H1 (cell line): ENCODE results near the gene TRIM32. TPM values are rescaled to one million over a fixed set of nuclear protein-coding genes. Genes with fewer than 3 reads are reported as not detected.

ENCODE experiments used
- CTCF ChIA-PET: fragments of 300-600 bp; sonication (Branson Sonifier 250); formaldehyde crosslinking; loops from one replicate; lab custom pipeline; 2021; ENCODE audit not compliant: partially characterized antibody; lab: Charles Lee
- POLR2A ChIA-PET: fragments of 300-600 bp; sonication (Branson Sonifier 250); formaldehyde crosslinking; loops from one replicate; lab custom pipeline; 2021; ENCODE audit warnings: inconsistent platforms; ENCODE audit not compliant: partially characterized antibody; lab: Charles Lee
- DNase-seq, 2 experiments: peaks; one replicate each; pipeline versions ENCODE4 v3.0.0 to v3.0.0-alpha.2; 2010 to 2022; ENCODE audit warnings: low spot score in 2 of 2, low read depth in 1 of 2, mixed read lengths in 1 of 2
- FAIRE-seq: peaks from 2 replicates; lab custom pipeline; 2011; peaks lifted over from hg19 to GRCh38; lab: Jason Lieb, UNC
- H2AFZ ChIP-seq: 2 replicates; pipeline ENCODE4 v1.8.1; 2012; ENCODE audit warnings: low read length, inconsistent platforms
- H2AK5ac ChIP-seq: 2 replicates; pipeline ENCODE4 v1.6.1; 2013; ENCODE audit warnings: low read depth, low read length
- H2BK120ac ChIP-seq: replicated peaks from 2 replicates; pipeline ENCODE3; 2013; ENCODE audit warnings: low read depth, low read length, inconsistent platforms
- H2BK12ac ChIP-seq: 2 replicates; pipeline ENCODE4 v1.6.1; 2013; ENCODE audit warnings: low read depth, low read length
- H2BK15ac ChIP-seq: 2 replicates; pipeline ENCODE4 v1.6.1; 2013; ENCODE audit warnings: low read length
- H2BK20ac ChIP-seq: 2 replicates; pipeline ENCODE4 v1.6.1; 2013; ENCODE audit warnings: low read length
- H2BK5ac ChIP-seq: 2 replicates; pipeline ENCODE4 v1.6.1; 2013; ENCODE audit warnings: low read depth, low read length
- H3K14ac ChIP-seq: 2 replicates; pipeline ENCODE4 v1.6.1; 2013; ENCODE audit warnings: inconsistent platforms; ENCODE audit not compliant: insufficient read length
- H3K18ac ChIP-seq: 2 replicates; pipeline ENCODE4 v1.6.1; 2013; ENCODE audit warnings: low read length; ENCODE audit errors: extremely low read depth
- H3K23ac ChIP-seq: 2 replicates; pipeline ENCODE4 v1.6.1; 2013; ENCODE audit warnings: inconsistent platforms; ENCODE audit not compliant: insufficient read length
- H3K23me2 ChIP-seq: 2 replicates; pipeline ENCODE4 v1.6.1; 2013; ENCODE audit warnings: low read depth, low read length
- H3K27ac ChIP-seq: 2 replicates; pipeline ENCODE4 v1.6.1; 2011; ENCODE audit warnings: low read depth, low read length, inconsistent platforms
- H3K27me3 ChIP-seq, 4 experiments: replicated peaks in 1 of 4; 1 replicate in 1 of 4; 2 replicates in 3 of 4; pipeline versions ENCODE4 v1.6.1 to v1.8.1; 2011 to 2013; ENCODE audit warnings: low read length in 3 of 4, mild to moderate bottlenecking in 3 of 4, inconsistent platforms in 2 of 4, mixed read lengths in 2 of 4, moderate library complexity in 1 of 4; ENCODE audit not compliant: control insufficient read depth in 3 of 4, insufficient read depth in 3 of 4; ENCODE audit errors: extremely low read depth in 1 of 4
- H3K36me3 ChIP-seq, 4 experiments: 2 replicates each; pipeline versions ENCODE4 v1.6.1 to v1.8.1; 2011 to 2013; ENCODE audit warnings: mild to moderate bottlenecking in 4 of 4, low read length in 3 of 4, moderate library complexity in 2 of 4, control low read depth in 1 of 4, inconsistent platforms in 1 of 4; ENCODE audit not compliant: insufficient read depth in 4 of 4, control insufficient read depth in 2 of 4
- H3K4ac ChIP-seq: replicated peaks from 2 replicates; pipeline ENCODE3; 2013; ENCODE audit warnings: low read length, low read depth, mixed read lengths, inconsistent platforms; ENCODE audit not compliant: insufficient read length
- H3K4me1 ChIP-seq, 4 experiments: replicated peaks in 1 of 4; 1 replicate in 1 of 4; 2 replicates in 3 of 4; pipeline versions ENCODE4 v1.6.1 to v1.8.1; 2011 to 2013; ENCODE audit warnings: low read length in 3 of 4, inconsistent platforms in 2 of 4, mixed read lengths in 1 of 4; ENCODE audit not compliant: insufficient read depth in 4 of 4, control insufficient read depth in 3 of 4
- H3K4me2 ChIP-seq, 2 experiments: 2 replicates each; pipeline versions ENCODE4 v1.6.1 to v1.8.1; 2011 to 2013; ENCODE audit warnings: low read depth in 2 of 2, low read length in 2 of 2, control low read depth in 1 of 2, inconsistent platforms in 1 of 2, mild to moderate bottlenecking in 1 of 2; ENCODE audit not compliant: insufficient read depth in 1 of 2
- H3K4me3 ChIP-seq, 4 experiments: fragments of 200-600, 300-600 bp in 1 of 4; sonication (generic), shearing (Covaris generic), sonication (Bioruptor Twin) in 1 of 4; 2 replicates each; pipeline versions ENCODE4 v1.5.1 to v1.8.1; 2011 to 2016; ENCODE audit warnings: low read length in 4 of 4, low read depth in 3 of 4, control low read depth in 2 of 4, inconsistent platforms in 2 of 4, mild to moderate bottlenecking in 2 of 4, mixed read lengths in 1 of 4, moderate library complexity in 1 of 4; ENCODE audit not compliant: insufficient read depth in 2 of 4; ENCODE audit errors: extremely low read depth in 1 of 4
- H3K56ac ChIP-seq: replicated peaks from 2 replicates; pipeline ENCODE3; 2013; ENCODE audit warnings: low read depth, mild to moderate bottlenecking, mixed read lengths, low read length, inconsistent platforms; ENCODE audit not compliant: insufficient read length
- H3K79me1 ChIP-seq: 2 replicates; pipeline ENCODE4 v1.6.1; 2013; ENCODE audit warnings: low read depth, low read length, control low read depth
- H3K79me2 ChIP-seq, 2 experiments: 2 replicates each; pipeline versions ENCODE4 v1.6.1 to v1.8.1; 2012 to 2013; ENCODE audit warnings: low read length in 2 of 2, mild to moderate bottlenecking in 2 of 2, inconsistent platforms in 1 of 2; ENCODE audit not compliant: insufficient read depth in 2 of 2, control insufficient read depth in 1 of 2
- H3K9ac ChIP-seq, 4 experiments: replicated peaks in 1 of 4; 1 replicate in 1 of 4; 2 replicates in 3 of 4; pipeline versions ENCODE4 v1.6.1 to v1.8.1; 2011 to 2013; ENCODE audit warnings: low read depth in 3 of 4, low read length in 3 of 4, control low read depth in 2 of 4, mild to moderate bottlenecking in 2 of 4, moderate library complexity in 2 of 4, inconsistent platforms in 1 of 4; ENCODE audit errors: extremely low read depth in 1 of 4
- H3K9me3 ChIP-seq, 2 experiments: 2 replicates each; pipeline versions ENCODE4 v1.6.1 to v1.8.1; 2012 to 2013; ENCODE audit warnings: mild to moderate bottlenecking in 2 of 2, moderate library complexity in 2 of 2, control low read depth in 1 of 2, inconsistent platforms in 1 of 2, low read depth in 1 of 2, low read length in 1 of 2, mixed read lengths in 1 of 2; ENCODE audit not compliant: insufficient read depth in 2 of 2
- H4K20me1 ChIP-seq, 2 experiments: replicated peaks in 1 of 2; 2 replicates each; pipeline versions ENCODE3 to v1.8.1; 2011 to 2013; ENCODE audit warnings: inconsistent platforms in 2 of 2, low read length in 2 of 2, mild to moderate bottlenecking in 1 of 2; ENCODE audit not compliant: insufficient read depth in 2 of 2, control insufficient read depth in 1 of 2
- H4K5ac ChIP-seq: 2 replicates; pipeline ENCODE4 v1.6.1; 2013; ENCODE audit warnings: low read length, low read depth, mixed read lengths, inconsistent platforms; ENCODE audit not compliant: insufficient read length
- H4K8ac ChIP-seq: 2 replicates; pipeline ENCODE4 v1.8.0; 2013; ENCODE audit warnings: mild to moderate bottlenecking, moderate library complexity, low read length, inconsistent platforms; ENCODE audit not compliant: insufficient read depth; ENCODE audit errors: extremely low read depth
- H4K91ac ChIP-seq: replicated peaks from 2 replicates; pipeline ENCODE3; 2013; ENCODE audit warnings: low read length, mixed read lengths, inconsistent platforms; ENCODE audit not compliant: insufficient read length
- E2F6 ChIP-seq: IDR thresholded peaks from 2 replicates; pipeline ENCODE4 v1.6.1; 2012; ENCODE audit warnings: inconsistent platforms
- EP300 ChIP-seq, 2 experiments: IDR thresholded peaks; 1 replicate in 1 of 2; 2 replicates in 1 of 2; pipeline ENCODE4 v1.6.1; 2011 to 2012; ENCODE audit warnings: low read depth in 2 of 2, low read length in 2 of 2, mild to moderate bottlenecking in 2 of 2, borderline replicate concordance in 1 of 2, inconsistent platforms in 1 of 2, moderate library complexity in 1 of 2
- FOSL1 ChIP-seq: IDR thresholded peaks from 2 replicates; pipeline ENCODE4 v1.6.1; 2011; ENCODE audit warnings: mild to moderate bottlenecking, low read depth, low read length, moderate library complexity; ENCODE audit not compliant: insufficient read depth
- MAFK ChIP-seq: IDR thresholded peaks from 2 replicates; pipeline ENCODE4 v1.6.1; 2012; ENCODE audit warnings: low read depth, mild to moderate bottlenecking, improper control_type of control experiment, low read length
- POU5F1 ChIP-seq: IDR thresholded peaks from 2 replicates; pipeline ENCODE4 v1.6.1; 2011; ENCODE audit warnings: low read depth, mild to moderate bottlenecking, low read length, moderate library complexity
- RXRA ChIP-seq: IDR thresholded peaks from 2 replicates; pipeline ENCODE4 v1.6.1; 2011; ENCODE audit warnings: low read depth, mild to moderate bottlenecking, low read length, moderate library complexity; ENCODE audit not compliant: insufficient read depth
- TEAD4 ChIP-seq: IDR thresholded peaks from 2 replicates; pipeline ENCODE4 v1.6.1; 2012; ENCODE audit warnings: low read depth, low read length, inconsistent platforms, mixed read lengths
- WGBS, 2 experiments: shearing (Covaris generic) in 1 of 2; methylation state at CpG; one replicate each; pipeline versions ENCODE4 v1.1.6 to v1.1.7; 2013 to 2015; ENCODE audit warnings: low lambda C conversion rate in 2 of 2, mixed read lengths in 2 of 2, inconsistent platforms in 1 of 2, low coverage in 1 of 2, missing lambda C conversion rate in 1 of 2; ENCODE audit not compliant: insufficient replicate concordance in 2 of 2, insufficient coverage in 1 of 2, insufficient read length in 1 of 2; ENCODE audit errors: extremely low coverage in 1 of 2, missing lambda C conversion rate in 1 of 2; 5-methylcytosine and 5-hydroxymethylcytosine counted together
- polyA plus RNA-seq, 7 experiments: library from polyadenylated mRNA; depleted of rRNA in 3 of 7; stranded (reverse) in 5 of 7; unstranded in 2 of 7; fragments of >200 nt in 5 of 7; fragments of 200-250 nt in 2 of 7; gene quantifications; 1 replicate in 5 of 7; 2 replicates in 1 of 7; 4 replicates in 1 of 7; pipeline versions ENCODE4 v1.2.1 to v1.2.3, GENCODE V29; 2011 to 2013; ENCODE audit warnings: missing spikeins in 2 of 7, mixed read lengths in 2 of 7
- total RNA-seq: library from RNA; stranded (reverse); fragmentation: NEBNext Ultra II Directional; extraction: Animal tissue kit (Norgen Biotek cat#: 25700); gene quantifications from 2 replicates; pipeline ENCODE4 v1.2.1, GENCODE V29; 2021

Gene TRIM32
- total and polyA plus RNA-seq, 2 of the 8 experiments (the other 6 are each of a cell fraction or from before 2014, with no cell fraction given), result 10.5 to 17.3 TPM

- Histone ChIP-seq H3K27ac (no peak overlapping the region), H2BK120ac (no peak overlapping the region), H3K79me2 (no peaks in the 10 kb centered on the region), H2BK12ac (no peak overlapping the region), H3K4me3 (no peak overlapping the region), H3K14ac (no peak overlapping the region), H3K9ac (no peak overlapping the region), H3K23ac (no peak overlapping the region), H3K36me3 (no peaks in the 10 kb centered on the region), H3K18ac (no peak overlapping the region), H2AFZ (no peak overlapping the region), H3K4ac (no peak overlapping the region), H3K4me2 (0 out of 4 replicates have a peak overlapping the region, but pooled peaks of 1 of the 2 experiments have one; percentile 18), H2BK5ac (0 out of 2 replicates have a peak overlapping the region, but pooled peaks have one; percentile 1), H3K23me2 (no peaks in the 10 kb centered on the region; the same call in 1 of the 2 replicates), H4K91ac (no peak overlapping the region), H2AK5ac (no peak overlapping the region), H4K20me1 (no peaks in the 10 kb centered on the region), H3K27me3 (no peaks in the 10 kb centered on the region), H3K9me3 (no peaks in the 10 kb centered on the region), H4K5ac (no peak overlapping the region), H3K79me1 (no peaks in the 10 kb centered on the region), H2BK15ac (no peak overlapping the region), H4K8ac (no peak overlapping the region), H3K56ac (no peak overlapping the region), H3K4me1 (peaks cover 0 to 9% (median 5%) of the 10 kb centered on the region in 4 experiments; a peak in 2 of 7 replicates), H2BK20ac (no peak overlapping the region)
- ChIA-PET CTCF (interaction anchor here (1.5 to 11.9 kb wide), 4 partner anchors 44 to 670 kb away, joined by 5 to 308 read pairs (median 6); no protein-coding TSS in a partner anchor), POLR2A (no interaction called here)
- 97% methylated on average over 2 of the region's 2 CpGs; no CpG with 5 or more reads in 1 of the 2 experiments for WGBS, 2 experiments
- DNase-seq (no peak), FAIRE-seq (no peak)
- TF ChIP-seq EP300 (IDR thresholded peaks at IDR 0.05; ENCODE audit: borderline replicate concordance in 1 of 2, low read depth in 2 of 2, low read length in 2 of 2), result no peak
- TF ChIP-seq TEAD4, result no peak
- no peak for TF ChIP-seq E2F6
- no peak for TF ChIP-seq POU5F1
- TF ChIP-seq RXRA, result no peak
- no peak for TF ChIP-seq FOSL1
- TF ChIP-seq MAFK, result no peak
Observed at GRCh38 chr9:116741742-116742141, 54.6 kb downstream of the TRIM32 start.
